IMR-90 (cell line): ENCODE data around the gene GABARAPL2. TPM values are rescaled to one million over a fixed set of nuclear protein-coding genes. Genes with fewer than 3 reads are reported as not detected.

Experiments used
- ATAC-seq: fragments of 200-7000 bp; cut with Tn5 transposase; 2 replicates; pipeline ENCODE4 v1.9.1; 2020; ENCODE audit warnings: low read depth, mild to moderate bottlenecking, moderate library complexity
- BruUV-seq: library from RNA; stranded (reverse); fragments of 400-500 nt; replicated peaks from 2 replicates; lab custom pipeline; 2021; lab: Mats Ljungman, UMichigan
- CTCF ChIA-PET: fragments of 300-600 bp; formaldehyde crosslinking; extraction: SDS; loops from one replicate; lab custom pipeline; 2021; ENCODE audit warnings: antibody characterized with exemption; lab: Yijun Ruan, JAX
- POLR2A ChIA-PET: fragments of 300-600 bp; sonication (Branson Sonifier 250); formaldehyde crosslinking; loops from one replicate; lab custom pipeline; 2022; ENCODE audit warnings: antibody characterized with exemption; ENCODE audit not compliant: unreplicated experiment; lab: Charles Lee
- DNase-seq: peaks from one replicate; pipeline ENCODE4 v3.0.0; 2013
- H2AFZ ChIP-seq: replicated peaks from 2 replicates; pipeline ENCODE3; 2013; ENCODE audit warnings: low read length, mild to moderate bottlenecking; ENCODE audit not compliant: poor library complexity
- H2AK5ac ChIP-seq: 2 replicates; pipeline ENCODE4 v1.6.1; 2013; ENCODE audit warnings: low read depth, low read length, inconsistent platforms
- H2AK9ac ChIP-seq: replicated peaks from 2 replicates; pipeline ENCODE3; 2013; ENCODE audit warnings: mild to moderate bottlenecking, low read depth, low read length, moderate library complexity; ENCODE audit not compliant: poor library complexity
- H2BK120ac ChIP-seq: 2 replicates; pipeline ENCODE4 v1.6.1; 2013; ENCODE audit warnings: low read depth, low read length, inconsistent platforms
- H2BK15ac ChIP-seq: 3 replicates; pipeline ENCODE4 v1.6.1; 2013; ENCODE audit warnings: low read depth, low read length, inconsistent platforms
- H2BK20ac ChIP-seq: 2 replicates; pipeline ENCODE4 v1.6.1; 2013; ENCODE audit warnings: low read depth, mild to moderate bottlenecking, inconsistent platforms, low read length, moderate library complexity
- H2BK5ac ChIP-seq: 2 replicates; pipeline ENCODE4 v1.6.1; 2013; ENCODE audit warnings: mild to moderate bottlenecking, low read depth, low read length, inconsistent platforms; ENCODE audit not compliant: poor library complexity, severe bottlenecking
- H3K14ac ChIP-seq: replicated peaks from 2 replicates; pipeline ENCODE4 v1.6.1; 2013; ENCODE audit warnings: low read depth, low read length, inconsistent platforms
- H3K18ac ChIP-seq: 2 replicates; pipeline ENCODE4 v1.6.1; 2013; ENCODE audit warnings: low read depth, low read length, control low read depth
- H3K23ac ChIP-seq: 2 replicates; pipeline ENCODE4 v1.6.1; 2013; ENCODE audit warnings: low read depth, low read length, inconsistent platforms
- H3K27ac ChIP-seq: 2 replicates; pipeline ENCODE4 v1.5.1; 2013; ENCODE audit warnings: mild to moderate bottlenecking, control low read depth, low read length; ENCODE audit not compliant: insufficient read depth
- H3K27me3 ChIP-seq: 2 replicates; pipeline ENCODE4 v1.6.1; 2013; ENCODE audit warnings: low read length; ENCODE audit not compliant: control insufficient read depth, insufficient read depth
- H3K36me3 ChIP-seq: 2 replicates; pipeline ENCODE4 v1.6.1; 2013; ENCODE audit warnings: low read length, mixed read lengths; ENCODE audit not compliant: control insufficient read depth, insufficient read depth
- H3K4ac ChIP-seq: 2 replicates; pipeline ENCODE4 v1.6.1; 2013; ENCODE audit warnings: low read depth, low read length, inconsistent platforms
- H3K4me1 ChIP-seq: 2 replicates; pipeline ENCODE4 v1.6.1; 2013; ENCODE audit warnings: low read length, mixed read lengths; ENCODE audit not compliant: control insufficient read depth, insufficient read depth
- H3K4me2 ChIP-seq: 2 replicates; pipeline ENCODE4 v1.6.1; 2013; ENCODE audit warnings: low read depth, mild to moderate bottlenecking, control low read depth, low read length, moderate library complexity
- H3K4me3 ChIP-seq: 2 replicates; pipeline ENCODE4 v1.5.1; 2013; ENCODE audit warnings: low read depth, mild to moderate bottlenecking, control low read depth, low read length, moderate library complexity; ENCODE audit not compliant: insufficient read depth
- H3K56ac ChIP-seq: 2 replicates; pipeline ENCODE4 v1.6.1; 2013; ENCODE audit warnings: low read length, inconsistent platforms; ENCODE audit not compliant: insufficient read depth; ENCODE audit errors: extremely low read depth
- H3K79me1 ChIP-seq, 2 experiments: 2 replicates each; pipeline ENCODE4 v1.6.1; 2013; ENCODE audit warnings: low read length in 2 of 2, inconsistent platforms in 1 of 2, low read depth in 1 of 2
- H3K9ac ChIP-seq: 2 replicates; pipeline ENCODE4 v1.6.1; 2013; ENCODE audit warnings: low read depth, low read length, control low read depth
- H3K9me1 ChIP-seq: 2 replicates; pipeline ENCODE4 v1.6.1; 2013; ENCODE audit warnings: low read length, inconsistent platforms; ENCODE audit not compliant: insufficient read depth
- H3K9me3 ChIP-seq: 2 replicates; pipeline ENCODE4 v1.6.1; 2013; ENCODE audit warnings: low read length; ENCODE audit not compliant: control insufficient read depth, insufficient read depth
- H4K20me1 ChIP-seq: 2 replicates; pipeline ENCODE4 v1.6.1; 2013; ENCODE audit warnings: low read length, inconsistent platforms; ENCODE audit not compliant: insufficient read depth
- H4K5ac ChIP-seq: 2 replicates; pipeline ENCODE4 v1.6.1; 2013; ENCODE audit warnings: mild to moderate bottlenecking, low read depth, low read length, control low read depth
- H4K8ac ChIP-seq, 2 experiments: 2 replicates each; pipeline ENCODE4 v1.6.1; 2013; ENCODE audit warnings: low read depth in 2 of 2, low read length in 2 of 2, control low read depth in 1 of 2, inconsistent platforms in 1 of 2
- H4K91ac ChIP-seq: 2 replicates; pipeline ENCODE4 v1.6.1; 2013; ENCODE audit warnings: low read depth, low read length, inconsistent platforms; ENCODE audit not compliant: insufficient read depth
- RAD21 ChIP-seq: IDR thresholded peaks from 2 replicates; pipeline ENCODE4 v1.6.1; 2012; ENCODE audit warnings: low read length, improper control_type of control experiment
- SMC3 ChIP-seq: fragments of 150-350 bp; IDR thresholded peaks from 2 replicates; pipeline ENCODE4 v1.6.1; 2016; ENCODE audit warnings: low read depth, mild to moderate bottlenecking, antibody characterized with exemption, low read length, moderate library complexity
- USF2 ChIP-seq: fragments of 150-350 bp; IDR thresholded peaks from 2 replicates; pipeline ENCODE4 v1.6.1; 2017; ENCODE audit warnings: mild to moderate bottlenecking, antibody characterized with exemption, low read length, low read depth
- WGBS, 2 experiments: methylation state at CpG; one replicate each; pipeline versions ENCODE4 v1.1.5 to v1.1.7; 2013; ENCODE audit warnings: missing lambda C conversion rate in 2 of 2; ENCODE audit not compliant: insufficient read length in 1 of 2; ENCODE audit errors: extremely low coverage in 2 of 2; 5-methylcytosine and 5-hydroxymethylcytosine counted together
- dilution Hi-C: fragments of 300-500 bp; cut with HindIII; formaldehyde crosslinking; loops from one replicate; pipeline ENCODE4 v1.14.3; 2018; ENCODE audit warnings: low sequenced_read_pairs; ENCODE audit not compliant: unreplicated experiment
- in situ Hi-C: fragments of 300-500 bp; cut with MboI; formaldehyde crosslinking; loops from 3 replicates; pipeline ENCODE4 v1.14.3; 2019; ENCODE audit warnings: low sequenced_read_pairs, inconsistent platforms, mixed read lengths
- intact Hi-C: fragments of 100-400 bp; cut with micrococcal nuclease; formaldehyde crosslinking; loops from 2 replicates; pipeline ENCODE4 v1.10.0; 2022
- polyA plus RNA-seq, 3 experiments: library from polyadenylated mRNA; depleted of rRNA; stranded (reverse); fragments of >200 nt; gene quantifications; 2 replicates each; pipeline ENCODE4 v1.2.3, GENCODE V29; 2012; ENCODE audit warnings: low replicate concordance in 1 of 3
- total RNA-seq: library from RNA; depleted of rRNA; stranded (reverse); fragments of >200 nt; gene quantifications from 2 replicates; pipeline ENCODE4 v1.2.3, GENCODE V29; 2012

The GABARAPL2 gene
- total and polyA plus RNA-seq, 2 of the 4 experiments (the other 2 are of a cell fraction), result 33.3 to 65.9 TPM

- Histone ChIP-seq H3K14ac (peak overlapping the region; percentile 75; the same call in 1 of the 2 replicates), H3K23ac (peak overlapping the region; percentile 62; the same call in 1 of the 2 replicates), H3K27ac (0 out of 2 replicates have a peak overlapping the region, but pooled peaks have one; percentile 7), H3K79me1 (0 out of 4 replicates have a peak, but pooled peaks cover 0 to 2% of the 10 kb centered on the region in 2 experiments), H3K9me3 (no peaks in the 10 kb centered on the region), H2BK20ac (no peak overlapping the region), H3K36me3 (no peaks in the 10 kb centered on the region), H3K27me3 (peaks cover 8% of the 10 kb centered on the region), H4K8ac (peak overlapping the region; percentile 82 to 86), H4K91ac (no peak overlapping the region; the same call in 1 of the 2 replicates), H3K4me1 (peaks cover 5% of the 10 kb centered on the region; the same call in 1 of the 2 replicates), H3K9me1 (peaks cover 8% of the 10 kb centered on the region), H3K4me2 (peak overlapping the region; percentile 89), H2AFZ (peak overlapping the region; percentile 98), H3K9ac (peak overlapping the region; percentile 47), H3K18ac (0 out of 2 replicates have a peak overlapping the region, but pooled peaks have one; percentile 30), H4K5ac (peak overlapping the region; percentile 88), H4K20me1 (no peaks in the 10 kb centered on the region), H3K56ac (no peak overlapping the region), H2AK5ac (no peak overlapping the region), H2AK9ac (no peak overlapping the region), H2BK120ac (no peak overlapping the region), H3K4ac (peak overlapping the region; percentile 16; the same call in 1 of the 2 replicates), H2BK15ac (peak overlapping the region; percentile 57; the same call in 2 of the 3 replicates), H3K4me3 (peak overlapping the region; percentile 21; the same call in 1 of the 2 replicates), H2BK5ac (peak overlapping the region; percentile 53)
- POLR2A ChIA-PET, result interaction anchor here (0.5 kb wide), 1 partner anchor 189 kb away, joined by 3 read pairs; no protein-coding TSS in a partner anchor
- no TSS peak for BruUV-seq
- WGBS, 2 experiments, result 40% methylated on average over 7 of the region's 16 CpGs; no CpG with 5 or more reads in 1 of the 2 experiments
- in situ Hi-C loops, result no loop called here
- intact Hi-C loops, result loop anchor here (5.0 kb wide), 1 partner anchor 94 kb away; the partner anchor contains the start of gene TMEM170A
- DNase-seq, result no peak
- CTCF ChIA-PET, result interaction anchor here (0.6 kb wide), 1 partner anchor 40 kb away, joined by 3 read pairs; no protein-coding TSS in a partner anchor
- no peak for ATAC-seq
- dilution Hi-C loops, result no loop called here
- TF ChIP-seq USF2 (no peak), SMC3 (no peak), RAD21 (no peak)
Measured at GRCh38 chr16:75556431-75556950, 9.7 kb upstream of the GABARAPL2 start.
